B cell (primary cell): Measurements from ENCODE around the gene GSDMA. TPM values are rescaled to one million over a fixed set of nuclear protein-coding genes. Genes with fewer than 3 reads are reported as not detected.

Experiments
- ATAC-seq: fragments of 200-7000 bp; cut with Tn5 transposase; one replicate; pipeline ENCODE4 v1.10.0; 2021; ENCODE audit warnings: low read depth, mild to moderate bottlenecking, moderate number of reproducible peaks, moderate library complexity
- CTCF ChIA-PET: fragments of 350-600 bp; sonication (Branson Sonifier 250); formaldehyde crosslinking; loops from one replicate; lab custom pipeline; 2021; ENCODE audit warnings: antibody characterized with exemption, inconsistent platforms; lab: Charles Lee
- POLR2A ChIA-PET: fragments of 350-600 bp; sonication (Branson Sonifier 250); formaldehyde crosslinking; loops from one replicate; lab custom pipeline; 2021; ENCODE audit warnings: antibody characterized with exemption; lab: Charles Lee
- DNase-seq: peaks from one replicate; pipeline ENCODE4 v3.0.0; 2013
- H2AFZ ChIP-seq: 2 replicates; pipeline ENCODE4 v1.6.1; 2012; ENCODE audit warnings: mild to moderate bottlenecking, low read depth, low read length; ENCODE audit not compliant: insufficient read depth, poor library complexity, severe bottlenecking
- H3K27ac ChIP-seq, 2 donors: 1 replicate in 1 of 2; 2 replicates in 1 of 2; pipeline ENCODE4 v1.5.1; 2012 to 2013; ENCODE audit warnings: low read length in 2 of 2, mild to moderate bottlenecking in 2 of 2, moderate library complexity in 1 of 2
- H3K27me3 ChIP-seq, 4 experiments: fragments of 200-600 bp in 1 of 4; sonication (generic) in 1 of 4; replicated peaks in 1 of 4; 1 replicate in 2 of 4; 2 replicates in 2 of 4; pipeline versions ENCODE4 v1.6.1 to v1.7.0; 2013 to 2016; ENCODE audit warnings: low read length in 3 of 4, mild to moderate bottlenecking in 2 of 4, mixed read lengths in 1 of 4, moderate library complexity in 1 of 4; ENCODE audit not compliant: insufficient read depth in 4 of 4, control insufficient read depth in 3 of 4; ENCODE audit errors: control extremely low read depth in 1 of 4
- H3K36me3 ChIP-seq, 2 experiments: replicated peaks in 1 of 2; 1 replicate in 1 of 2; 2 replicates in 1 of 2; pipeline versions ENCODE4 v1.6.1 to v1.7.1; 2013; ENCODE audit warnings: low read length in 1 of 2; ENCODE audit not compliant: insufficient read depth in 2 of 2, control insufficient read depth in 1 of 2; ENCODE audit errors: control extremely low read depth in 1 of 2, extremely low read depth in 1 of 2
- H3K4me1 ChIP-seq, 2 donors: fragments of 200-600 bp in 1 of 2; sonication (generic) in 1 of 2; 1 replicate in 1 of 2; 2 replicates in 1 of 2; pipeline versions ENCODE4 v1.5.1 to v1.6.1; 2013 to 2017; ENCODE audit warnings: low read length in 2 of 2; ENCODE audit not compliant: control insufficient read depth in 2 of 2, insufficient read depth in 2 of 2
- H3K4me2 ChIP-seq: replicated peaks from 2 replicates; pipeline ENCODE3; 2012; ENCODE audit warnings: mild to moderate bottlenecking, low read depth, low read length; ENCODE audit not compliant: poor library complexity, severe bottlenecking
- H3K4me3 ChIP-seq, 5 experiments: fragments of 200-600 bp in 1 of 5; sonication (generic) in 1 of 5; 1 replicate in 3 of 5; 2 replicates in 2 of 5; pipeline versions ENCODE4 v1.5.1 to v1.7.0; 2011 to 2016; ENCODE audit warnings: low read length in 4 of 5, mild to moderate bottlenecking in 4 of 5, low read depth in 2 of 5, control low read depth in 1 of 5, moderate library complexity in 1 of 5; ENCODE audit not compliant: insufficient read depth in 1 of 5; ENCODE audit errors: control extremely low read depth in 1 of 5, extremely low read depth in 1 of 5
- H3K79me2 ChIP-seq: fragments of 200-600 bp; sonication (generic); one replicate; pipeline ENCODE4 v1.6.0; 2016; ENCODE audit warnings: low read length; ENCODE audit not compliant: control insufficient read depth, insufficient read depth
- H3K9ac ChIP-seq: fragments of 200-600 bp; sonication (generic); 2 replicates; pipeline ENCODE4 v1.6.1; 2017; ENCODE audit warnings: mild to moderate bottlenecking, low read length, moderate library complexity
- H3K9me3 ChIP-seq, 3 donors: one replicate each; pipeline versions ENCODE4 v1.6.1 to v1.7.1; 2013; ENCODE audit warnings: low read length in 2 of 3; ENCODE audit not compliant: control insufficient read depth in 2 of 3, insufficient read depth in 1 of 3; ENCODE audit errors: control extremely low read depth in 1 of 3
- H4K20me1 ChIP-seq: 2 replicates; pipeline ENCODE4 v1.6.0; 2012; ENCODE audit warnings: mild to moderate bottlenecking, low read length; ENCODE audit not compliant: insufficient read depth, control insufficient read depth, poor library complexity, severe bottlenecking
- H3K27ac Mint-ChIP-seq: one replicate; pipeline ENCODE4 v1.8.0; 2021; ENCODE audit warnings: mixed read lengths
- H3K27me3 Mint-ChIP-seq: one replicate; pipeline ENCODE4 v1.8.0; 2021; ENCODE audit warnings: mixed read lengths
- H3K4me1 Mint-ChIP-seq: one replicate; pipeline ENCODE4 v1.8.0; 2021; ENCODE audit warnings: mixed read lengths
- H3K4me3 Mint-ChIP-seq: one replicate; pipeline ENCODE4 v1.8.0; 2021; ENCODE audit warnings: mixed read lengths
- H3K9me3 Mint-ChIP-seq: one replicate; pipeline ENCODE4 v1.8.0; 2022; ENCODE audit warnings: mixed read lengths; ENCODE audit not compliant: insufficient read depth
- CTCF ChIP-seq: fragments of 200-600 bp; IDR thresholded peaks from one replicate; pipeline ENCODE4 v1.8.0; 2022; ENCODE audit warnings: antibody characterized with exemption, mild to moderate bottlenecking
- EZH2 ChIP-seq: IDR thresholded peaks from 2 replicates; pipeline ENCODE4 v1.6.1; 2012; ENCODE audit warnings: borderline replicate concordance, low read depth, mild to moderate bottlenecking, moderate library complexity, low read length; ENCODE audit not compliant: insufficient read depth, poor library complexity, severe bottlenecking
- WGBS: methylation state at CpG from one replicate; pipeline ENCODE4 v1.1.5; 2013; ENCODE audit warnings: missing lambda C conversion rate; ENCODE audit not compliant: insufficient coverage; 5-methylcytosine and 5-hydroxymethylcytosine counted together
- intact Hi-C: fragments of 100-400 bp; cut with micrococcal nuclease; formaldehyde crosslinking; loops from one replicate; pipeline ENCODE4 v1.10.0; 2022
- polyA plus RNA-seq: library from polyadenylated mRNA; depleted of rRNA; stranded (reverse); fragments of >200 nt; gene quantifications from 2 replicates; pipeline ENCODE4 v1.2.3, GENCODE V29; 2012
- total RNA-seq, 2 donors: library from RNA; stranded (reverse); fragments of 120-200 nt in 1 of 2; gene quantifications; 1 replicate in 1 of 2; 2 replicates in 1 of 2; pipeline versions ENCODE4 v1.2.3 to v1.2.4, GENCODE V29; 2013 to 2022

Gene GSDMA
- total and polyA plus RNA-seq, 2 donors (not counting 1 experiment from before 2014, with no cell fraction given), result 0.09 TPM; not detected in 1

GRCh38 chr17:39966771-39967170 is 4.0 kb downstream of the GSDMA start:
- Histone ChIP-seq H3K79me2 (no peaks in the 10 kb centered on the region), H4K20me1 (no peaks in the 10 kb centered on the region), H3K4me3 (no peak overlapping the region), H3K9me3 (no peaks in the 10 kb centered on the region), H3K4me2 (no peak overlapping the region), H2AFZ (no peak overlapping the region), H3K27me3 (peaks cover 0 to 7% (median 3%) of the 10 kb centered on the region in 4 experiments), H3K9ac (no peak overlapping the region), H3K4me1 (peaks cover 3 to 8% of the 10 kb centered on the region in 2 donors), H3K27ac (no peak overlapping the region), H3K36me3 (no peaks in the 10 kb centered on the region)
- Mint-ChIP-seq H3K4me3 (no peak overlapping the region), H3K4me1 (peaks cover 5% of the 10 kb centered on the region), H3K27me3 (peaks cover 40% of the 10 kb centered on the region), H3K9me3 (no peaks in the 10 kb centered on the region), H3K27ac (no peak overlapping the region)
- 90% methylated on average over 4 of the region's 6 CpGs for WGBS
- DNase-seq (no peak), ATAC-seq (no peak)
- no peak for TF ChIP-seq EZH2
- TF ChIP-seq CTCF, result no peak
- ChIA-PET POLR2A (no interaction called here), CTCF (interaction anchor here (1.3 kb wide), 1 partner anchor 13 kb away, joined by 4 read pairs; no protein-coding TSS in a partner anchor)
- intact Hi-C loops, result no loop called here

DNA sequence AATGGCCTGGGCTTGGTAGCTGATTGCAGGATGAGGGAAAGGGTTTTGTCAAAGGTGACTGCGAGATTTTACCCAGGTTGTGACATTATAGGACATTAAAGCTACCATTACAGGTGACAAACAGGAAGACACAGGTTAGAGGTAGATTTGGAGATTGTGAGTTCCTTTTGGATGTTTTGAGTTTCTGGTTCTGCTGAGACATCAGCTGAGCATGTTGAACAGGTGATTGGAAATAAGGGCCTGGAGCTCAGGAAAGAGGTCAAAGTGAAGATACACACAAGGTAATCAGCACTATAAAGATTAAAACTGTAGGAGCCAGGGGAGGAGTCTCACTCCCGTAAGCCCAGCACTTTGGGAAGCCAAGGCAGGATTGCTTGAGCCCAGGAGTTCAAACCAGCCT is 6.0 kb downstream of the GSDMA start:
- H3K27ac ChIP-seq, result no peak overlapping the region
- POLR2A ChIA-PET, result no interaction called here
- 100% methylated on average over 2 of the region's 2 CpGs for WGBS

More for the DNA sequence above, 6.0 kb downstream of the GSDMA start:
- TF ChIP-seq CTCF, result no peak
- no peak for TF ChIP-seq EZH2
- intact Hi-C loops, result no loop called here
- H3K9me3 ChIP-seq, result no peaks in the 10 kb centered on the region
- peaks cover 0 to 7% (median 3%) of the 10 kb centered on the region in 4 experiments for H3K27me3 ChIP-seq
- CTCF ChIA-PET, result interaction anchor here (1.1 kb wide), 2 partner anchors 11 kb away, joined by 3 read pairs; no protein-coding TSS in a partner anchor
- Mint-ChIP-seq H3K9me3 (no peaks in the 10 kb centered on the region), H3K27me3 (peaks cover 48% of the 10 kb centered on the region), H3K4me1 (peaks cover 4% of the 10 kb centered on the region), H3K27ac (no peak overlapping the region), H3K4me3 (no peak overlapping the region)
- H3K4me1 ChIP-seq, result peaks cover 7% of the 10 kb centered on the region in 2 donors
- H3K79me2 ChIP-seq, result no peaks in the 10 kb centered on the region
- ATAC-seq, result no peak
- no peak overlapping the region for H2AFZ ChIP-seq
- no peak overlapping the region for H3K9ac ChIP-seq
- H3K36me3 ChIP-seq, result no peaks in the 10 kb centered on the region
- H3K4me2 ChIP-seq, result no peak overlapping the region
- H4K20me1 ChIP-seq, result no peaks in the 10 kb centered on the region
- DNase-seq, result no peak
- no peak overlapping the region for H3K4me3 ChIP-seq
